Effector memory CD4-positive, alpha-beta T cell (primary cell): ENCODE measurements around the gene KLHL29.

Source experiments
- DNase-seq, 3 donors: peaks; one replicate each; pipeline ENCODE4 v3.0.0-alpha.2; 2020
- H3K27ac ChIP-seq: 2 replicates; pipeline ENCODE4 v1.7.0; 2013; ENCODE audit warnings: mild to moderate bottlenecking, low read length, moderate library complexity; ENCODE audit not compliant: insufficient read depth, poor library complexity, severe bottlenecking
- H3K27me3 ChIP-seq: replicated peaks from 2 replicates; pipeline ENCODE4 v1.7.0; 2013; ENCODE audit warnings: mild to moderate bottlenecking, low read length; ENCODE audit not compliant: insufficient read depth, control insufficient read depth, poor library complexity, severe bottlenecking
- H3K36me3 ChIP-seq: 2 replicates; pipeline ENCODE4 v1.7.0; 2013; ENCODE audit warnings: mild to moderate bottlenecking, low read length, moderate library complexity; ENCODE audit not compliant: control insufficient read depth, insufficient read depth
- H3K4me1 ChIP-seq: 2 replicates; pipeline ENCODE4 v1.7.0; 2013; ENCODE audit warnings: low read length, mild to moderate bottlenecking; ENCODE audit not compliant: control insufficient read depth, insufficient read depth, poor library complexity, severe bottlenecking
- H3K4me3 ChIP-seq: 2 replicates; pipeline ENCODE4 v1.7.0; 2013; ENCODE audit warnings: low read length, low read depth, mild to moderate bottlenecking; ENCODE audit not compliant: insufficient read depth, poor library complexity, severe bottlenecking
- H3K9me3 ChIP-seq: 2 replicates; pipeline ENCODE4 v1.7.0; 2013; ENCODE audit warnings: mild to moderate bottlenecking, low read length, moderate library complexity; ENCODE audit not compliant: control insufficient read depth

The KLHL29 gene

DNA sequence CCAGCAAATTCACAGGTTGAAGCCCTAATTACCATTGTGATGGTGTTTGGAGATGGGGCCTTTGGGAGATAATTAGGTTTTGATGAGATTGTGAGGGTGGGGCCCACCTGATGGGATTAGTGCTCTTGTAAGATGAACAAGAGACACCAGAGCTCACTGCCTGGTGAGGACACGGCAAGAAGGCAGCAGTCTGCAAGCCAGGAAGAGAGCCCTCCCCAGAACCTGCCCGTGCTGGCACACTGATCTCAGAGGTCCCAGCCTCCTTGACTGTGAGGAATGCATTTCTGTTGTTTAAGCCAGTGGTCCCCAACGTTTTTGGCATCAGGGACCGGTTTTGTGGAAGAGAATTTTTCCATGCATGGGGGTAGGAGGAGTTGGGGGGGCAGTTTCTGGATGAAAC is 240.7 kb downstream of the KLHL29 start:
- no peak overlapping the region for H3K4me3 ChIP-seq
- no peak overlapping the region for H3K27ac ChIP-seq
- no peaks in the 10 kb centered on the region for H3K4me1 ChIP-seq
- H3K9me3 ChIP-seq: no peaks in the 10 kb centered on the region
- no peaks in the 10 kb centered on the region for H3K27me3 ChIP-seq
- H3K36me3 ChIP-seq: no peaks in the 10 kb centered on the region
- DNase-seq: no peak

DNA sequence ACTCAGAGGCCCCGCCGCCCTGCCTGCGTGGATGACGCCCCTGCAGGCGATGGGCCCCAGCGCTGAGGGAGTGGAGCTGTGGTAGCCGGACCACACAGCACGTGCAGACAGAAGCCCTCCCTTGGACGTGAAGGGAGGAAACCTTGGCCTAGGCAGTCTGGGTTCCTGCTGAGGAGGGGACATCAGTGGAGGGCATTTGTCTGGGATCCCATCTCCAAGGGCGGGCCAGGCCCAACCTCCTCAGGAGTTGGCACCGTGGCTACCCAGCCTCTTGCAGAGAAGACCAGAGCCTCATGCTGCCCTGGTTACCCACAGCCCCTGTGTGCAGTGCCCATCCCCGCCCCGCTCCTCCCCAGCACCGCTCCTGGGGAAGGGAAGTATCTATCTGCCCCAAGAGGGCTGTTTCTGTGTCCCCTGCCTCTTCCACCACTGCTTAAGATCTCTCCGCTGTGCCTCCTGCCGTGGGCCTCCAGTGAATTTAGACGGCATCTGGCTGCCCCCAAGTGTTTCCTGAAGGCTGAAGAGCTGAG is 241.8 kb downstream of the KLHL29 start:
- Histone ChIP-seq H3K36me3 (no peaks in the 10 kb centered on the region), H3K27ac (no peak overlapping the region), H3K4me1 (no peaks in the 10 kb centered on the region), H3K4me3 (no peak overlapping the region), H3K9me3 (no peaks in the 10 kb centered on the region), H3K27me3 (no peaks in the 10 kb centered on the region)
- no peak for DNase-seq

DNA sequence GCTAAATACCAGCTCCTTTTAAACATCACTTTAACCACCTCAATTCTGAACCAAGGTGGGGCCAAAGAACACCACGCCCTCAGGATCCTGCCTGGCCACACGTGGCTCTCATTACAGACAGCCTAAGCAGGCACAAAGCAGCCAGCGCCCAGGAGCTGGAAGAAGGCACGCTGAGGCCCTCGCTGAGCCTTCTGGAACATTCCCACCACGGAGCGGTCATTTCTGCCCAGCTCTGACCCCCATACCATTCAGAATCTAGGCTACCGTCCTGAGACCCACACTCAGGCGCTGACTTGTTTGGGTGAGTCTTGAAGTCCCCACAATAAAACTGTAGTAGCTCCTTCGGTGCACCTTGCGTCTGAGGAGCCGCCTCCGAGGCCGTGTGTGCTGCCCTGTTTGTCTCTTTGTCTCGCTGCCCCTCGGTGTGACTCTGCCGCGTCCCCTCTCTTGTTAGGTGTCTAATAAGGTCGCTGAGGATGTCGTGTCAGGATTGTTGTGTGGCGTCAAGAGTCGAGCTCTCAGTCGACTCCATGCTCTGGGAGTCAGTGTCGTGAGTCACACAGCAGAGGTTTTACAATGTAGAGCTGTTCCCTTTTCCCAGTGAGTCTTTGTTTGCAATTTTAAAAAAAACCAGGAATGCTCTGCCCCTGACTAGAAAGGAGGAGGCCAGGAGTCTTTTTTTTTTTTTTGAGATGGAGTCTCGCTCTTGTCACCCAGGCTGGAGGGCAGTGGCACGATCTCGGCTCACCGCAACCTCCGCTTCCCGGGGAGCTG is 242.4 kb downstream of the KLHL29 start:
- no peaks in the 10 kb centered on the region for H3K4me1 ChIP-seq
- H3K9me3 ChIP-seq: no peaks in the 10 kb centered on the region
- H3K27ac ChIP-seq: no peak overlapping the region
- no peak overlapping the region for H3K4me3 ChIP-seq
- no peaks in the 10 kb centered on the region for H3K27me3 ChIP-seq
- H3K36me3 ChIP-seq: no peaks in the 10 kb centered on the region
- no peak for DNase-seq

DNA sequence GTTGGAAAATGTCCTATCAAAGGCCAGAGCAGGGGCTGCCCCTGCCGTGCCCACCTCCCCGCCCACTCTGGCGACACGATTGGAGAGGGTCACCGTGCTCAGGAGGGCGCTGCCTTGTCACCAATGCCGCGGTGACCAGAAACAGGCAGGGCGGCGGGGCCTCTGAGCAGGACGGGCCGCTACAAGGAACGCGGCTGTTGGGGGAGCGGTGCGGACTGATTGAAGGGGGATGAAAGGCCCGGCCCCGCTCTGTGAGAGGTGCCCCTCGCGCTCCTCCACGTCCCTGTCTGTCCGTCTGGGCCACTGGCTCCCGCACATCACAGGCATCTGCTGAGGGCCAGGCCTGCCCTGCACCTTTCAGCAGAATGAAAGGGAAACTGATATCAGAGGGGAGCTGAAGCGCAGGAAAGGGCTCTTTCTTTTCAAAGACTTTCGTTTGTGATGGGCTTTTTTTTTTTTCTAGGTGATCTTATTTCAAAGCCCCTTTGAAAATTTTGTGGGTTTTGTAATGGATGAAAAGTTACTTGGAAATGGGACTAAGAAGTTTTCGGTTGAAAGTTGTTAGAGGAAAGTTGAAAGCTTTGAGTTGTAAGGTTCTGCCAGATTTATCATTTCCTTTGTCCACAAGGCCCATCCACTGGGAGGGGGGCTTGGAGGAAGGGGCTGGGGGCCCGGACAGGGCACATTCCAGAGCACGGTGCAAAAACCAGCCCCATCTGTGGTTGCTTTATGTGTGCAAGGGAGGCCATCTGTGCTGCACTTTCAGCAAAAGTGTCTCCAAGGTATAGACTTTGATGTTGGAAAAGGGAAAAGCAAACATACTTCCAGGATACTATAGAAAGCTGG is 244.2 kb downstream of the KLHL29 start:
- H3K36me3 ChIP-seq: no peaks in the 10 kb centered on the region
- H3K27ac ChIP-seq: no peak overlapping the region
- DNase-seq: no peak
- no peaks in the 10 kb centered on the region for H3K9me3 ChIP-seq
- no peaks in the 10 kb centered on the region for H3K27me3 ChIP-seq
- no peaks in the 10 kb centered on the region for H3K4me1 ChIP-seq
- H3K4me3 ChIP-seq: no peak overlapping the region

DNA sequence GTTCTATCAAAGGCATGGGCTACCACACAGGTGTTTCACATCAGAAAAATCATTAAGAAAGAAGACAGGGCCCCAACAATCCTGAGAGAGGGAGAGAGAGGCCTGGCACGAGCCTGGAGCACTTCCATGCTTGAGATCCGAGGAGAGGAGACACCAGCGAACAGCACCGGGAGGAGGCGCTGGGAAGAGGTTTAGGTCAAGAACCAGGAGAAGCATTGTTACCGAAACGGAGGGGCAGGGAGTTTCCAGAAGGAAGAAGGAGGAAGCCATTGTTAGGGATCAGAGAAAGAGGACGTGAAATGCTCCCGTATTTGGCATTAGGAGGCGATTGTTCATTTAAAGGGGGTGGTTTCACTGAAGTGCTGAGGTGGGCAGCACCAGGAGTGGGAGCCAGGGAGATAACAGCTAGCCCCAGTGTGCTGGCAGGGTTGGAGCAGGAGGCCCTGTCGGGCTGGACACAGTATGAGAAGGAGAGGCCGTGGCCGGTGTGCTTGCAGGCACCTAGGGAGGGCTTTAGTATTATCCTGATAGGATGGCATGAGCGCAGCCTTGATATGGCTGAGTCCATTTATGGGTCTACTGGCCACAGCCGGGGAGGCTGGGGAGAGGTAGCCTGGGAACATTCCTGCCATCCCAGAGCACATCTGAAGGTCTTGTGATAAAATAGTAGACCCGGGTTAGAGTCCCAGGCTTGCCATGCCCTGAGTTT is 244.9 kb downstream of the KLHL29 start:
- Histone ChIP-seq H3K27ac (no peak overlapping the region), H3K4me1 (no peaks in the 10 kb centered on the region), H3K36me3 (no peaks in the 10 kb centered on the region), H3K27me3 (no peaks in the 10 kb centered on the region), H3K9me3 (no peaks in the 10 kb centered on the region), H3K4me3 (no peak overlapping the region)
- DNase-seq: no peak

DNA sequence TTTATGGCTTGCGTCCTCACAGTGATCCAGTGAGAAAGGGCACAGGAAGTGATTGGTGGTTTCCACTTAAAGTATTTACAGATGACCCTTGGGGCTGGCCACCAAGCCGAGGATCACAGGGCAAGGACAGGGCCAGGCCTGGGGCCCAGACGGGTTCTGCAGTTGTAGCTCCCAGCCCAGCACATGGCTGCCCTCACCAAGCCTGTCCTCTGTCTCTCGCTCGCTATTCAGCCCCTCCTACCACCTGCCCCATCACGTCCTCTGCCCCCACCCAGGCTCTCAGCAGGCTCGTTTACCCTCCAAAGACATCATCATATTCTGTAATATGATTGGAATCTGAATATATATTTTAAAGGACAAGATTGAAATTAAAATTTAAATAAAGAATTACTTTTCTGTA is 246.0 kb downstream of the KLHL29 start:
- Histone ChIP-seq H3K4me1 (no peaks in the 10 kb centered on the region), H3K4me3 (no peak overlapping the region), H3K27ac (no peak overlapping the region), H3K36me3 (no peaks in the 10 kb centered on the region), H3K9me3 (no peaks in the 10 kb centered on the region), H3K27me3 (no peaks in the 10 kb centered on the region)
- DNase-seq: no peak

DNA sequence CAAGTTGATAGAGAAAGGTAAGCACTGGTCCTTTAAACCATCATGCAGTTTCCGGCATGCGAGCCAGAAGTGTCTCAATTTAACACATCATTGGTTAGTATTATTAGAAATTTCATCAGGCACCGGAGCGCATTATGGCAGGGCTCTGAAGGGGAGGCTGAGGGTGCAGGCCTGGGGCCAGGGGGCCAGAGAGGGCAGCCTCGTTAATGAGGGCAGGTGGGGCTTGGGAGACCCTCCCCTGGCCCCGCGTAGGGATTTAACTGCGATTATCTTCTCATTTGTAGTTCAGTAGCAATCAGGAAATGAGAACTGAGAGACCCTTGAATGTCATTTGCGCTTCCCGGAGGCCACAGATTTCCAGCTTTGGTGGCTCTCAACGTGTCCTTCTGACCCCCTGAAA is 246.4 kb downstream of the KLHL29 start:
- H3K36me3 ChIP-seq: no peaks in the 10 kb centered on the region
- no peak overlapping the region for H3K4me3 ChIP-seq
- no peaks in the 10 kb centered on the region for H3K9me3 ChIP-seq
- H3K27me3 ChIP-seq: no peaks in the 10 kb centered on the region
- H3K27ac ChIP-seq: no peak overlapping the region
- no peaks in the 10 kb centered on the region for H3K4me1 ChIP-seq
- no peak for DNase-seq

DNA sequence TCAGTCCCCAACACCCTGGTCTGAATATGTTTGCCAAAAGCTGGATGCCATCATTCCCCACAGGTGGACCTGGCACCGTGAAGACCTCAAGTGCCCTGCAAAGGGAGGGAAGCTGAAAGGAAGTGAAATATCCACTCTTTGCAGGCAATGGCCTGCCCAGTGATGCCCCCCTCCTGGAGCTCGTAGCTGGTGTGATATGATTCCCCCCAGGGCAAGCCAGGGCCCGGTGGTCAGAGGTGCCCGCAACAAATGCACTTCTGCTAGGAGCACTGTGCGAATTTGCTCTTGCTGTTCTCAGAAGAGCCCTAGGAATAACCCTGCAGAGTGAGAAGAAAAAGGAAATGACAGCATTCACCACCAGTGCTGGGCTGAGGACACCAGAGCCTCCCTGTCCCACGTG is 247.4 kb downstream of the KLHL29 start:
- no peaks in the 10 kb centered on the region for H3K4me1 ChIP-seq
- H3K36me3 ChIP-seq: no peaks in the 10 kb centered on the region
- no peak overlapping the region for H3K27ac ChIP-seq
- no peak for DNase-seq
- no peaks in the 10 kb centered on the region for H3K27me3 ChIP-seq
- H3K9me3 ChIP-seq: no peaks in the 10 kb centered on the region
- no peak overlapping the region for H3K4me3 ChIP-seq

DNA sequence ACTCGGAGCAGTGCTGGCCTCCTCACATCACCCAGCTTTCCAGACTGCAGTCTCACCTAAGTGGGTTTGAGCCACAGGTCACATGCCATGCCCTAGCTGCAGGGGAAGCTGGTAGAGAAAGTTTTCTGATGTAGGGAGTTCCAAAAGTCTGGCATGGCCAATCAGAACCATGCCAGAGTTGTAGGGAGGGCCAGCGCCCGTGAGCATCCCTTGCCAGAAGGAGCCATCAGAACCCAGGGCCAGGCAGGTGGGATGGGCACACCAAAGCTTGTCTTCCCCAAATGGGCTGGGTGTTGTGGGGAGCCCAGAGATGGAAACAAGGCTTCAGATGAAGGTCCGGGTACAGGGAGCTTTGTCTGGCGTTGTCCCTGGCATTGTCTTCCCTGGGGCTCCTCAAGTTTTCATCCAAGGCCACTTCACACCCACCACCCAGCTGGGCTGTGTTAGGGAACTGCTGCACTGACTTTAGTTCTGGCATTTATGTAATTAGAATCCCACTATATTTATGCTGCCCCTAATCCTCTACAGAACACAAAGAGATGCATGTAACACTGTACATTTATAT is 247.9 kb downstream of the KLHL29 start:
- Histone ChIP-seq H3K9me3 (no peaks in the 10 kb centered on the region), H3K4me3 (no peak overlapping the region), H3K27me3 (no peaks in the 10 kb centered on the region), H3K27ac (no peak overlapping the region), H3K4me1 (no peaks in the 10 kb centered on the region), H3K36me3 (no peaks in the 10 kb centered on the region)
- DNase-seq: no peak
